Measurements from ENCODE around the gene MSH3.

- no peak for TF ChIP-seq CTCF (IDR thresholded peaks at IDR 0.05)
- TF ChIP-seq, protein P1, sequence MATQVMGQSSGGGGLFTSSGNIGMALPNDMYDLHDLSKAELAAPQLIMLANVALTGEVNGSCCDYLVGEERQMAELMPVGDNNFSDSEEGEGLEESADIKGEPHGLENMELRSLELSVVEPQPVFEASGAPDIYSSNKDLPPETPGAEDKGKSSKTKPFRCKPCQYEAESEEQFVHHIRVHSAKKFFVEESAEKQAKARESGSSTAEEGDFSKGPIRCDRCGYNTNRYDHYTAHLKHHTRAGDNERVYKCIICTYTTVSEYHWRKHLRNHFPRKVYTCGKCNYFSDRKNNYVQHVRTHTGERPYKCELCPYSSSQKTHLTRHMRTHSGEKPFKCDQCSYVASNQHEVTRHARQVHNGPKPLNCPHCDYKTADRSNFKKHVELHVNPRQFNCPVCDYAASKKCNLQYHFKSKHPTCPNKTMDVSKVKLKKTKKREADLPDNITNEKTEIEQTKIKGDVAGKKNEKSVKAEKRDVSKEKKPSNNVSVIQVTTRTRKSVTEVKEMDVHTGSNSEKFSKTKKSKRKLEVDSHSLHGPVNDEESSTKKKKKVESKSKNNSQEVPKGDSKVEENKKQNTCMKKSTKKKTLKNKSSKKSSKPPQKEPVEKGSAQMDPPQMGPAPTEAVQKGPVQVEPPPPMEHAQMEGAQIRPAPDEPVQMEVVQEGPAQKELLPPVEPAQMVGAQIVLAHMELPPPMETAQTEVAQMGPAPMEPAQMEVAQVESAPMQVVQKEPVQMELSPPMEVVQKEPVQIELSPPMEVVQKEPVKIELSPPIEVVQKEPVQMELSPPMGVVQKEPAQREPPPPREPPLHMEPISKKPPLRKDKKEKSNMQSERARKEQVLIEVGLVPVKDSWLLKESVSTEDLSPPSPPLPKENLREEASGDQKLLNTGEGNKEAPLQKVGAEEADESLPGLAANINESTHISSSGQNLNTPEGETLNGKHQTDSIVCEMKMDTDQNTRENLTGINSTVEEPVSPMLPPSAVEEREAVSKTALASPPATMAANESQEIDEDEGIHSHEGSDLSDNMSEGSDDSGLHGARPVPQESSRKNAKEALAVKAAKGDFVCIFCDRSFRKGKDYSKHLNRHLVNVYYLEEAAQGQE (IDR thresholded peaks at IDR 0.05; ENCODE audit: low read depth, low read length) = no peak
- TF ChIP-seq FOXM1 (IDR thresholded peaks at IDR 0.05; ENCODE audit: low read depth) = no peak
- TF ChIP-seq EZH2phosphoT487 (IDR thresholded peaks at IDR 0.05; ENCODE audit: borderline replicate concordance, low read depth) = no peak
- no peak for TF ChIP-seq RFX5 (IDR thresholded peaks at IDR 0.05; ENCODE audit: low read length)
Measured at GRCh38 chr5:80646926-80647325, 7.5 kb upstream of the MSH3 start.
